GM08714 (cell line): Measurements from ENCODE around the gene PAX2.

Experiments
- H3K4me3 ChIP-seq: fragments of 200-500 bp; sonication (Bioruptor generic); 2 replicates; pipeline ENCODE4 v1.5.1; 2014; ENCODE audit warnings: mild to moderate bottlenecking, low read length, inconsistent platforms
- ZNF274 ChIP-seq: IDR thresholded peaks from 2 replicates; pipeline ENCODE4 v1.6.1; 2012; ENCODE audit warnings: mild to moderate bottlenecking, low read depth, low read length

The PAX2 gene

DNA sequence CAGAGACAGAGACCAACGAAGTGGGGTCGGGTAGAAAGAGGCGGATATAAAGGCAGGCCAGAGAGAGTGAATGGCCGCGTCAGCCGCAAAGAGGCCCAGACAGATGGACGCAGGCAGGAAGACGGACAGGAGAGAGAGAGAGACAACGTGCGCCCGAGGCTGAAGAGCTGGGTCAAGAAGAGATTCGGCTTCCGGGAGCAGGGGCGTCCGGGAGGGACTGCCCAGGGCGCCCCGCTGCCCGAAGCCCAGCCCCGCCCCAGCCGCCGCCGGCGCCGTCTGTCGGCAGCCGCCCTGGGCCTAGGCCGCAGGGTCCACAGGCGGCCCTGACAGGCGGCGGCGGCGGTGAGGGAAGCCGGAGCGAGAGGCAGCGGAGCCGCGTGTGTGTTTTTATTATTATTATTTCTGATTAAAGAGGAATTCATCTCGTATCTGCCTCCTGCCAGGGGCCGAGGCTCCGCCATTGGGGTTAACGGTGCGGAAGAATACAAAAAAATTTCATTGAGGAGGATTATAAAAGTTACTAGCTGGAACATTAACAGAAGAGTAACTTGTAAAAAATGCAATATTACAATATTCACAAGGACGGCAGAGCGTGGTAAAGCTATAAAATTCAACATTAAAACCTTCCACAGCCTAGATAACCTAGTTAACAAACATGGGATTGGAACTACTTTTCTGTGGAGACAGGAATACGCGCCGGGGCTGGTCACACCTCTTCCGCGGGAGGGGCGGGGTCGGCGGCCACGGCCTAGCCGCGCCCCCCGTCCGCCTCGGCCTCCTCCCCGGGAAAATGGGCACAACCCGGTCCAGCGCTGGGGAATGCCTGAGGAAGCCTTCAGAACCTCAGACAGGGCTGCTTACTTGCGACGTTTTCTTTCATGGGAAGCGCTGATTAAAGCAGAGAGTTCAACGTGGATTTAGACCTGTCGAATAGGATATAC is 29.7 kb upstream of the PAX2 start:
- no peak overlapping the region for H3K4me3 ChIP-seq
- TF ChIP-seq ZNF274 = no peak

- TF ChIP-seq ZNF274 = no peak
- no peak overlapping the region for H3K4me3 ChIP-seq
These were observed 28.2 kb upstream of the PAX2 start for GRCh38 chr10:100717166-100717565.

GRCh38 chr10:100718197-100718742 is 27.1 kb upstream of the PAX2 start:
- H3K4me3 ChIP-seq = no peak overlapping the region
- TF ChIP-seq ZNF274 = no peak

DNA sequence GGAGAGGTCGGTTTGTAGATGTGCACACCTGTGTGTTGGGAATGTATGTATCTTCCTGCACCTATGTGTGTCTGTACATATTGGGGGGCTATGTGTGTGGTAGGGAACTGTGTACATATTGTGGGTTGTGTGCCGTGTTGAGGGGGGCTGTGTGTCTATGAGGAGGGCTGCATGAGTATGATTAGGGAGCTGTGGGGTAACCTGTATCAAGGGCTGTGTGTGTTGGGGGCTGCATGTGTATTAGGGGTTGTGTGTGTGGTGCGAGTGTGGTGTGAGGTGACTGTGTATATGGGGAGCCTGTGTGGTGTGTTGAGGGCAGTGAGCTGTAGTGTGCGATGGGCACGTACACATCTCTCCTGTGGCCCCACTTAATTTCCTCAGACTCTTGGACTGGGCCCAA is 22.2 kb upstream of the PAX2 start:
- TF ChIP-seq ZNF274 = no peak

GRCh38 chr10:100723770-100724530 is 21.4 kb upstream of the PAX2 start:
- H3K4me3 ChIP-seq = no peak overlapping the region
- no peak for TF ChIP-seq ZNF274

More for the DNA sequence above, 22.2 kb upstream of the PAX2 start:
- H3K4me3 ChIP-seq = no peak overlapping the region

DNA sequence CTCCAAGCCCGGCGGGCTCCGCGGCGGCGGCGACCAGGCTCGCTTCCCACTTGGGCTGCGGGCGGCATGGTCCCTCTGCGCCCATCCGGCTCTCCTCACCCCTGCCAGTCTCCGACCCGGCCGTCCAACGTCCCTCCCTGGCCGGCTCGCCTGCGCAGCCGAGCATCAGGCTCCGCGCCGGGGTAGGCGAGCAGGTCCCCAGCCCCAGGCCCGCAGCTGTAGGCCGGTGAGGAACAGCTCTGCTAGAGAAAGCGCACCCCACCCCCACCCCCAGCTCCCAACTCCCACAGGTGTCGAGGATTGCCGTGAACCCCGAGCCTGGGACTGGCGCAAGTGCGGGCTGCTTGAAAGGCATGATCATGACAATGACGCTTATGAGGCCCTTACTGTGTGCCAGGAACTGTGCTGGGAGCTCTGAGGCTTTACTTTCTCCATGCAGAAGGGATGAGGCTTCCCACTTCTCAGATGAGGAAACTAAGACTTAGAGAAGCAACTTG is 20.8 kb upstream of the PAX2 start:
- H3K4me3 ChIP-seq = no peak overlapping the region
- TF ChIP-seq ZNF274 = no peak

DNA sequence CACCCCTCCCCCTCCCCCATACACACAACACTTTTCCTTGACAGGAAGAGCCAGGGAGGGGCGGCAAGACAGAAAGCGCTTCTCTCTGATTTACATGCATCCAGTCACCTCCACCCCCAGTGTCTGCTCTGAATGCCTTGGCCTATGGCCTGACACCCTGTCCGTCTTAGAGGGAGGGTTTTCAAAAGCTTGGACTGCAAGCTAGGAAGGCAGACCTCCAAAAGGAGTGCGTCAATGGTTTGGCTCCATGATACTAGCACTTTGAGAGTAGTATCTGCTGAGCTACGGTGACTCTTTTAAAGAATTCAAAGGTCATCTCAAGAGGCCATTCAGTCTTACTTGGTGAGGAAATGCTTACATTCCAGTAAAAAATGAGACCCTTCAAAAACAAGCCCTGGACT is 20.3 kb upstream of the PAX2 start:
- no peak overlapping the region for H3K4me3 ChIP-seq
- TF ChIP-seq ZNF274 = no peak

DNA sequence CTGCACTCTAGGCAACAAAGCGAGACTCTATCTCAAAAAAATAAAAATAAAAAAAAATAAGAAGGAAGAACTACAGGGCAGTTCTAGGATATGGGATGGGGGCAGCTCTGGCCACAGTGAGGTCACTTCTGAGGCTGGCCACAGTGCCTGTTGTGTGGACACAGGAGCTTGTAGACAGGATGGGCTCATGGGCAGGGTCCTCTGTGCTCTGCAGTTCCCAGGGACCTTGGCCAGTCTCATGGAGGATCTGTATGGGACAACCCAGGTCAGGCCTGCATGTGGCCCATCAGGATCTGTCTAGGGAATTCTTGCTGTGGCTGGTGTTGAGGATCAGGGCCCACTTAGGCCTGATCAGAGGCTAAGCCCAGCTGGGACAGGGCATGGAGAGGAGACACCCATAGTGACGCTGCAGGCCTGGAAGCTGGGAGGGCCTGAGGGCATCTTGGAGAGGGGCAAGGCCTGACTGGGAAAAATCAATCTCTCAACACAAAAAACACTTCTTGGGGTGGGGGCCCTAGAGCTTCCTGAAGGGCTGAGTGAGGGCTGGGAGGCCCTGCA is 19.4 kb upstream of the PAX2 start:
- no peak overlapping the region for H3K4me3 ChIP-seq
- no peak for TF ChIP-seq ZNF274

DNA sequence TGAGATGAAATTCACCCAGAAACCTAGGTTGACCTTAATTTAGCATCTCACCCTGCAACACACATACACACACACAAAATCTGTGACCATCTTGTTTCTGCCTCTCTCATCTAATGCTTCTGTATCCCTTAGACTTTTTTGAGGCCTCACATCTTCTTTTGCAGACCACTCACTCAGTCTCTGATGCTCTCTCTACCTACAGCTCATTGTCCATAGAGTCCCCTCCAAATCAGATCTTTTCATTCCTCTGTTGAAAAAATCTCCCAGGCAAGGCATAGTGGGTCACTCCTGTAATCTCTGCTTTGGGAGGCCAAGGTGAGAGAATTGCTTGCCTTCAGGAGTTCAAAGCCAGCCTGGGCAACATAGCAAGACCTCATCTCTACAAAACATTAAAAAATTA is 17.6 kb upstream of the PAX2 start:
- TF ChIP-seq ZNF274 = no peak

DNA sequence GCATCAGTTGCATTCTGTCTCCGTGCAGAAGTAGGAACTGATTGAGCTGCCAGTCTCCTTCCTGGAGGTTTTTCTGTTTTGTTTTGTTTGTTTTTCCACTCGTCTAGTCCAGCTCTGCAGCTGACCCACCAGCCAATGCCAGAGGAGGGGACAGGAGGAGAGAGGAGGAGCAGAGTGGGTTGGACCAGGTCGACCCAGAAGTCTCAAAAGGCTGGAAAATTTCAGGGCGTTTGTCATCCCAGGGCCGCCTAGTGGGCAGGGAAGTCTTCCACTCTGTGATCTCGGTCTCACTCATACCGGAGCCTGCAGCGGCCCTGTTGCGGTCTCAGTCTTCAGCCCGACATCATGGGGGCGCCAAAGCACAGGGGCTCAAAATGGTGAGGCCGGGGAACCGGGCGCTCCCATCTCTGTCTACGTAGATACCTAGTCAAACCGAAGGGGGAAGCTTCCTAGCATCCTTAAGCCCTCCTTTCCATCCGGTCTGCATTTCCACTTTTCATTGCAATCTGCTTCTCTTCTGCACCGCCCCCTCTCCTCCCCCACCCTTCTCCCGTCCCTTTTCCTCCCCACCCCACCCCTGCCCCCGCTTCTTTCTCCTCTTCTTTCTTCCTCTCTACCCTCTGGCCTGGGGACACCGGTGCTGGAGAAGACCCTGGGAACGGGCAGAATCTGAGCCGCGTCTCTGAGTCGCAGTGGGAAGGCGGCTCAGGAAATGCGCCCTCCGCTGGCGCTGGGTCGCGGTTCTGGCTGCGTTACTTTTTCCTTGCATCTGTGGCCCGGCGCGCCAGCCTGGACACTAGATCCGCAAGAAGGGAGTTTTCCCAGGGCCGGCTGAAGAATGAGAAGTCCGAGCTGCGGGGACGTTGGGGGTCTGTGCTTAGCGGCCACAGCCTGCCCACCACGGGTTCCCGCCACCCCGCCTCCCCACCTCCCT is 16.2 kb upstream of the PAX2 start:
- no peak overlapping the region for H3K4me3 ChIP-seq
- no peak for TF ChIP-seq ZNF274

More for the DNA sequence above, 17.6 kb upstream of the PAX2 start:
- H3K4me3 ChIP-seq = no peak overlapping the region

GRCh38 chr10:100729862-100730724 is 15.3 kb upstream of the PAX2 start:
- no peak for TF ChIP-seq ZNF274

GRCh38 chr10:100730725-100731406 is 14.5 kb upstream of the PAX2 start:
- H3K4me3 ChIP-seq = peak overlapping the region; percentile 4; the same call in 1 of the 2 replicates
- TF ChIP-seq ZNF274 = no peak

More at GRCh38 chr10:100729862-100730724, 15.3 kb upstream of the PAX2 start:
- peak overlapping the region; percentile 4; the same call in 1 of the 2 replicates for H3K4me3 ChIP-seq
